ENCODE results near the gene HMGXB3.

HMGXB3 gene, protein sequence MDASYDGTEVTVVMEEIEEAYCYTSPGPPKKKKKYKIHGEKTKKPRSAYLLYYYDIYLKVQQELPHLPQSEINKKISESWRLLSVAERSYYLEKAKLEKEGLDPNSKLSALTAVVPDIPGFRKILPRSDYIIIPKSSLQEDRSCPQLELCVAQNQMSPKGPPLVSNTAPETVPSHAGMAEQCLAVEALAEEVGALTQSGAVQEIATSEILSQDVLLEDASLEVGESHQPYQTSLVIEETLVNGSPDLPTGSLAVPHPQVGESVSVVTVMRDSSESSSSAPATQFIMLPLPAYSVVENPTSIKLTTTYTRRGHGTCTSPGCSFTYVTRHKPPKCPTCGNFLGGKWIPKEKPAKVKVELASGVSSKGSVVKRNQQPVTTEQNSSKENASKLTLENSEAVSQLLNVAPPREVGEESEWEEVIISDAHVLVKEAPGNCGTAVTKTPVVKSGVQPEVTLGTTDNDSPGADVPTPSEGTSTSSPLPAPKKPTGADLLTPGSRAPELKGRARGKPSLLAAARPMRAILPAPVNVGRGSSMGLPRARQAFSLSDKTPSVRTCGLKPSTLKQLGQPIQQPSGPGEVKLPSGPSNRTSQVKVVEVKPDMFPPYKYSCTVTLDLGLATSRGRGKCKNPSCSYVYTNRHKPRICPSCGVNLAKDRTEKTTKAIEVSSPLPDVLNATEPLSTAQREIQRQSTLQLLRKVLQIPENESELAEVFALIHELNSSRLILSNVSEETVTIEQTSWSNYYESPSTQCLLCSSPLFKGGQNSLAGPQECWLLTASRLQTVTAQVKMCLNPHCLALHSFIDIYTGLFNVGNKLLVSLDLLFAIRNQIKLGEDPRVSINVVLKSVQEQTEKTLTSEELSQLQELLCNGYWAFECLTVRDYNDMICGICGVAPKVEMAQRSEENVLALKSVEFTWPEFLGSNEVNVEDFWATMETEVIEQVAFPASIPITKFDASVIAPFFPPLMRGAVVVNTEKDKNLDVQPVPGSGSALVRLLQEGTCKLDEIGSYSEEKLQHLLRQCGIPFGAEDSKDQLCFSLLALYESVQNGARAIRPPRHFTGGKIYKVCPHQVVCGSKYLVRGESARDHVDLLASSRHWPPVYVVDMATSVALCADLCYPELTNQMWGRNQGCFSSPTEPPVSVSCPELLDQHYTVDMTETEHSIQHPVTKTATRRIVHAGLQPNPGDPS (N-terminal part only)

DNA sequence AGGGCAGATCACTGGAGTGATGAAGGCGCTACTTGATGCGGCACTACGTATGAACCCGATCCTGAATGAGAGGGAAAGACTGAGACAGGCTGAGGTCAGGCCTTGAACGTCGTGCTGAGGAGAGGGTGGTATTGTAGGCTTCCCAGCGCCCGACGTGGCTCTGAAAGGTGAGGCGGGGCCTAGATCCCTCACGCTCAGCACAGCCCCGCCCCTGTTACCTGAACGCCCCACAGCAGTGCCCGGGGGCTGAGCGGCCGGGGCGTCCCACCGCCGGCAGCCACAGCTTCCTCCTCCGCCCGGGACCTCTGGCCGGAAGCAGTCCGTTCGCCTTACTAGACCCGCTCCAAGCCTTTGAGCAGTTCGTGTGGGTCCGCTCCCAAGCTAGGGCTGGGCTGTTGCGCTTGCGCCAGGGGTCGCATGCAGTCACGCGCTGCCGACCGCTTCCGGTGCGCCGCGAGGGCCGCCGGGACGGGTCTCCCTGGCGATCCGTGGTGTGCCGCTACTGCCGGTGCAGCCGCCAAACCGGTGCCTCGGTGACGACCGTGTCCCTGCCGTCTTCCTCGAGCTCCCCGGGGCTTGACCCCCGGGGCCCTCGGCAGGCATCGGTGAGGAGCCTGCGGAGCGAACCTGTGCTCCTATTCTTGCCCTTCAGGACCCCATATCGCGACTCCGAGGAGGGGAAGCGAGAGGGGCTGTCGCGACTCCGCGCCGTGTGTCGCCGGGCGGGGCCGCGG, at the start of gene HMGXB3, which contains the start of gene TIGD6:
HMGXB3 (plus strand) TSS at position 484 of the 734 bp plus-strand sequence. CDS start 4,114 bp downstream, outside the sequence.
TIGD6 (minus strand) TSS at position 399 of the 734 bp plus-strand sequence. CDS start 4,306 bp downstream, outside the sequence.
- TF ChIP-seq, protein P1, sequence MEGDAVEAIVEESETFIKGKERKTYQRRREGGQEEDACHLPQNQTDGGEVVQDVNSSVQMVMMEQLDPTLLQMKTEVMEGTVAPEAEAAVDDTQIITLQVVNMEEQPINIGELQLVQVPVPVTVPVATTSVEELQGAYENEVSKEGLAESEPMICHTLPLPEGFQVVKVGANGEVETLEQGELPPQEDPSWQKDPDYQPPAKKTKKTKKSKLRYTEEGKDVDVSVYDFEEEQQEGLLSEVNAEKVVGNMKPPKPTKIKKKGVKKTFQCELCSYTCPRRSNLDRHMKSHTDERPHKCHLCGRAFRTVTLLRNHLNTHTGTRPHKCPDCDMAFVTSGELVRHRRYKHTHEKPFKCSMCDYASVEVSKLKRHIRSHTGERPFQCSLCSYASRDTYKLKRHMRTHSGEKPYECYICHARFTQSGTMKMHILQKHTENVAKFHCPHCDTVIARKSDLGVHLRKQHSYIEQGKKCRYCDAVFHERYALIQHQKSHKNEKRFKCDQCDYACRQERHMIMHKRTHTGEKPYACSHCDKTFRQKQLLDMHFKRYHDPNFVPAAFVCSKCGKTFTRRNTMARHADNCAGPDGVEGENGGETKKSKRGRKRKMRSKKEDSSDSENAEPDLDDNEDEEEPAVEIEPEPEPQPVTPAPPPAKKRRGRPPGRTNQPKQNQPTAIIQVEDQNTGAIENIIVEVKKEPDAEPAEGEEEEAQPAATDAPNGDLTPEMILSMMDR (IDR thresholded peaks at IDR 0.05; ENCODE audit: extremely low read depth, insufficient read depth, missing control alignments) = no peak
- in situ Hi-C loops (cut with MboI; ENCODE audit: low pct_unique_long_range_greater_than_20kb, low sequenced_read_pairs, unreplicated experiment) = no loop called here
- peak; percentile 96 for DNase-seq (ENCODE audit: low spot score)

DNA sequence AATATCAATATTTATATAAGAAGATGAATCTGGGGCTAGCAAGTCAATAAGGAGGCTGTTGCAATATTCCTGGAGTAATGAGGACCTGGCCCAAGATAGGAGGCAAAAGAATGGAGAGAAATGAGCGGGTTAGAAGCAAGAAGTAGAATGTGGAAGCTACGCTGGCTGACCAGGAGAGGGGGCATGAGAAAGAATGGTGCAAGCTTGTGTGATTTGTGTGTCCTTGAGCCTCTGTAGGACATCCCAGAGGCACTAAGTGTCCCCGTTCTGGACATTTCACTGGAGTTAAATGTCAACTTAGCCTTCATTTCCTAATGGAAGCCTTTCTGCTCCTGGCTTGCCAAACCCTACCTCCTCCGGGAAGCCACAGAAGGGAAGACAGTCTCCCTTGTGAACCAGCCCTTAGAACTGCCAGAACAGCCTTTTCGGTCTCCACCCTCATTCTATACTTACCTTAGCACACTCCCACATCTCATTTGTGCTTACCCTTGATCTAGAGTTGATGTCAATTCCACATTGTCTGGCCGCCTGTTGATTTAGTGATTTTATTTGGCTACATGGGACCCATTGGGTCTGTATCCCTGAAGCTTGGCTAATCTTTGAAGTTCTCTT, 49.3 kb upstream of the HMGXB3 start:
- in situ Hi-C loops (cut with MboI; ENCODE audit: low pct_unique_long_range_greater_than_20kb, low sequenced_read_pairs, unreplicated experiment) = no loop called here
- DNase-seq (ENCODE audit: low spot score) = no peak
- TF ChIP-seq, protein P1 (IDR thresholded peaks at IDR 0.05; ENCODE audit: extremely low read depth, insufficient read depth, missing control alignments) = no peak

DNA sequence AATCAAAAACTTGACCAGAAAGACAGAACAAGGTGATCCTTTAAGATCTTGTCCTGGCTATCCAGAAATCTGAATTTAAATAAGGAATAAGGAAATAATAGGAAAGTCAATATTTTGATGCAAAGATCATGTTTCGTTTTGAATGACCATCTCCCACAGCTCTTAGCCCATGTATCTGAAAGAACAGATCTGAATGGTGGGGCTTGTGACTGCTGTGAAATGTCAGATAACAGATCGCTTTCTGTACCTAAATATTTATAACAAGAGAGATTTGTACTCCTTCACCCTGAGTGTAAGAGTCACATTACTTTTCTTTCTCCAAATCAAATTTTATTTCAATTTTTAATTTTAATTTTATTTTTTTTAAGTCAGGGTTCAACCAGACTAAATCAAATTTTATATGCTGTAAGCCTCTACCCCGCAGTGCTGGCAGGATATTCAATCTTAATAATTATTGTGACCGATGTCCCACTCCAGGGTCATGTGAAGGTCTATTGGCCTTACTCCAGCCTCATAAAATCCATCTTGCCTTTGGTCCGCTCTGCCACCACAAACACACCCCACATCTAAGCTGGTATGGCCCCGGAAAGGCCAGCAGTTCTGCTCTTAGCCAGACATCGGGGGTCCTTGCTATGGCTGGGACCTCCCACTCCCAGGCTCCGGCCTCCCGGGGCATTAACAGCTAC, 47.0 kb upstream of the HMGXB3 start:
- TF ChIP-seq, protein P1 (IDR thresholded peaks at IDR 0.05; ENCODE audit: extremely low read depth, insufficient read depth, missing control alignments) = no peak
- DNase-seq (ENCODE audit: low spot score) = no peak
- in situ Hi-C loops (cut with MboI; ENCODE audit: low pct_unique_long_range_greater_than_20kb, low sequenced_read_pairs, unreplicated experiment) = no loop called here

DNA sequence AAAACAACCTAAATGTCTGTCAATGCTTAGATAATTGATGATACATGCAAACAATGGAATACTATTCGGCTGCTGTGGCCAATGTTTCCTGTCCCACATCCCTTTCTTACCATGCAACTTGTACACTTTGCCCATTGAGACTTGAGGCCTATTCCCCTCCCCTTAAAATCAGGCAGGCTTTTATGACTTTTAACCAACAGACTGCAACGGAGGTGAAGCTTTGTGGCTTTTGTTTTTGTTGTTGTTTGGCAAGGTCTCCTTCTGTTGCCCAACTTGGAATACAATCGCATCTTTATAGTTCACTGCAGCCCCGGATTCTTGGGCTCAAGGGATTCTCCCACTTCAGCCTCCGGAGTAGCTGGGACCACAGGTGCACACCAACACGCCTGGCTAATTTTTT, 45.7 kb upstream of the HMGXB3 start:
- in situ Hi-C loops (cut with MboI; ENCODE audit: low pct_unique_long_range_greater_than_20kb, low sequenced_read_pairs, unreplicated experiment) = no loop called here
- no peak for DNase-seq (ENCODE audit: low spot score)
- TF ChIP-seq, protein P1 (IDR thresholded peaks at IDR 0.05; ENCODE audit: extremely low read depth, insufficient read depth, missing control alignments) = no peak

DNA sequence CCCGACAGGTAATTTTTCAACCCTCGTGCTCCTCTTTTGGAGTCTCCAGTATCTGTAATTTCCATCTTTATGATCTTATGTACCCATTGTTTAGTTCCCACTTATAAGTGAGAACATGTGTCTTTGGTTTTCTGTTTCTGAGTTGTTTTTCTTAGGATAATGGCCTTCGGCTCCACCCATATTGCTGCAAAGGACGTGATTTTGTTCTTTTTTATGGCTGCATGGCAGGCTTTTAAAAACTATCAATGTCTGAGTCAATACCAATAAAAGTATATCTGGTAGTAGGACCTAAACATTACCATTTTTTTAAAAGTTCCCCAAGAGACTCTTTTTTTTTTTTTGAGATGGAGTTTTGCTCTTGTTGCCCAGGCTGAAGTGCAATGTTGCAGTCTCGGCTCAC, 43.9 kb upstream of the HMGXB3 start:
- TF ChIP-seq, protein P1 (IDR thresholded peaks at IDR 0.05; ENCODE audit: extremely low read depth, insufficient read depth, missing control alignments) = no peak
- DNase-seq (ENCODE audit: low spot score) = no peak
- in situ Hi-C loops (cut with MboI; ENCODE audit: low pct_unique_long_range_greater_than_20kb, low sequenced_read_pairs, unreplicated experiment) = no loop called here
